Measurements from ENCODE around the gene SLC25A14. TPM values are rescaled to one million over a fixed set of nuclear protein-coding genes. Genes with fewer than 3 reads are reported as not detected.

Gene SLC25A14
- total RNA-seq, 4 donors from 2014 or later: 6.7 to 10.0 (median 8.6) TPM

DNA sequence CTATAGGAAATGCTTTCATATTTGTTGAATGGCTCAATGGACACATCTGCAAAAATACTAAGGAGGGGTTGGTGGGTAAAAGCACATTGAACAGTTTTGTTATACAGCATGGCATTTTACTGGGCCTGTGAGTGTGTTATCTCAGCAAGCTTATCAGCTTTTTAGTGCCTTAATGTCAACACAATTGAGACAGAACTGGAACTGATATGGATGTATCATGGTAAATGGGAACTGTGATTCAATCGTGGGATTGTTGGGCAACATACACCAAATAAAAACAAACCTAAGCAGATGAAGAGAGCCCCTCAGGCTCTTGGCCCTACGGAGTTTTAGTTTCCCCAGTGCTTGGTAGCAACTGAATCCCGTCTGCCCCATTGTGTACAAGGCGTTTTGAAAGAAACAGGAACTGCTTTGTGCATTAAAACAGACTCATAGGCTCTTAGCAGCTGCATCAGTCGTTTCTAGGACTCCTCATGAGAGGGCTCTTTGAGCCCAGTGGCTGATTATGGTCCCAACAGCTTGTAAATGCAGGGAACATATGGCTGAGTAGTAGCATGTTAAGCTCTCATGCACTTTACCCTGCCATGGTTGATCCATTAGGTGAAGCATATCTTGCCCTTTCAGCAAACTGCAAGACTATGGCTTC is 38.4 kb downstream of the SLC25A14 start:
- no peak for DNase-seq (ENCODE audit: low spot score)
- no peak for TF ChIP-seq CTCF (IDR thresholded peaks at IDR 0.05)
- no peak for ATAC-seq (ENCODE audit: low FRiP score)

- ATAC-seq (ENCODE audit: low FRiP score) (no peak), DNase-seq (ENCODE audit: low spot score) (no peak)
- no peak for TF ChIP-seq CTCF (IDR thresholded peaks at IDR 0.05)
Measured at GRCh38 chrX:130385520-130385919, 45.8 kb downstream of the SLC25A14 start, which contains the start of gene GPR119. Gene GPR119, minus strand, starts transcription at chrX:130385674. Its CDS starts 227 bp downstream, at chrX:130385447.

GRCh38 chrX:130386408-130386808 is 46.7 kb downstream of the SLC25A14 start:
- no peak for DNase-seq (ENCODE audit: low spot score)
- no peak for TF ChIP-seq CTCF (IDR thresholded peaks at IDR 0.05)
- ATAC-seq (ENCODE audit: low FRiP score): no peak

- no peak for ATAC-seq (ENCODE audit: low FRiP score)
Measured at GRCh38 chrX:130393451-130394074, 53.8 kb downstream of the SLC25A14 start.

GRCh38 chrX:130395341-130395740 is 55.6 kb downstream of the SLC25A14 start:
- ATAC-seq (ENCODE audit: low FRiP score): no peak

More at GRCh38 chrX:130393451-130394074, 53.8 kb downstream of the SLC25A14 start:
- no peak for TF ChIP-seq CTCF (IDR thresholded peaks at IDR 0.05)
- DNase-seq (ENCODE audit: low spot score): no peak

GRCh38 chrX:130401415-130402207 is 61.9 kb downstream of the SLC25A14 start, which contains the start of gene RBMX2:
Gene RBMX2, plus strand, starts transcription at chrX:130401987. Its CDS starts 46 bp downstream, at chrX:130402033.
- no peak for TF ChIP-seq CTCF (IDR thresholded peaks at IDR 0.05)
- ATAC-seq (ENCODE audit: low FRiP score) (peak; percentile 91), DNase-seq (ENCODE audit: low spot score) (no peak)

More at GRCh38 chrX:130395341-130395740, 55.6 kb downstream of the SLC25A14 start:
- TF ChIP-seq CTCF (IDR thresholded peaks at IDR 0.05): no peak
- no peak for DNase-seq (ENCODE audit: low spot score)

Data from omental fat pad (tissue), 4 donors.